ENCODE data around the gene TNFRSF13B.
A peak's percentile ranks its signal among the peaks of the same experiment; 100 is the strongest.
"Not testable (repeated sequence)": the region's sequence is repeated elsewhere in the genome, so short reads cannot be mapped to it uniquely, and the experiment has no call there.

The TNFRSF13B gene

DNA sequence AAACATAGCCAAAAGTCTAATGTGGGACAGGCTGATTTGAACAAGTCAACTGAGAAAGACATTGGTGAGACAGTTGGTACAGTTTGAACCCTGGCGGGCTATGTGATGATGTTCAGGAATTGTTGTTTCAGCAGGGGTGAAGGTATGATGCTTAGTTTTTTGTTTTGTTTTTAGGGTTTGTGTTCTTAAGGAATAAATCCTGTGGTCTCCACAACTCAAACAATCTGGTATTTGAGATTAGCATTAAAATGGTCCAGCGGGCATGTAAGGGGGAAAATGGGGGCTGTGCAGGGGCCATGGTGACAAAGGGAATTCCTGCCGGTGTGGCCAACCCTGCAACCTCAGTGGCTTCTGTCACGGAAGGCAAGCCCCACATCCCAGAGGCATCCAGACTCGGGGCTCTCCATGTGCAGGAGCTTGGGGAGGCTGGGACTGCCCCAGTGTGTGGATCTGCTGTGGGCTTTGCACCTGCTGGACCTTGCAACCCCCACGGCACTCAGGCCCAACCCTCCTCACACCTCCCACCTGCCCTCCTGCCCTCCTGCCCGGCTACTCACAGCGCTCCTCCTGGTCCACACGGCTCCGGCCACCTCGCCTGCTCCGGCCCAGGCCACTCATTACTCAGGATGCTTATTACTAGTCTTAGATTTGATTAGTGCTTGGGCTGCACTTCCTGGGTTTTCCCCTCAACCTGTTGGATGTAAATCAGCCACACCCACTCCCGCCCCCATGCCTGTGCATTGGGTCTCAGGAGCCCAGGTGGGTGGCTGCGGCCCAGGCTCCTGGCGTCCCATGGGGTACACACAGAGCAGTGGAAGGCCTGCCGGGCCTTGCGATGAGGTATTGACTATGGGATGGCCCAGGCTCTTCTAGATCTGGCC, at the start of gene TNFRSF13B:
Gene TNFRSF13B, minus strand, starts transcription at position 661 of the 881 bp plus-strand sequence. Its CDS starts 43 bp downstream, at position 618.
- DNase-seq, result no peak

GRCh38 chr17:17021194-17021863, 49.4 kb upstream of the TNFRSF13B start:
- DNase-seq, result no peak

- DNase-seq, result no peak
These were observed 48.9 kb upstream of the TNFRSF13B start for GRCh38 chr17:17020821-17021193.

DNA sequence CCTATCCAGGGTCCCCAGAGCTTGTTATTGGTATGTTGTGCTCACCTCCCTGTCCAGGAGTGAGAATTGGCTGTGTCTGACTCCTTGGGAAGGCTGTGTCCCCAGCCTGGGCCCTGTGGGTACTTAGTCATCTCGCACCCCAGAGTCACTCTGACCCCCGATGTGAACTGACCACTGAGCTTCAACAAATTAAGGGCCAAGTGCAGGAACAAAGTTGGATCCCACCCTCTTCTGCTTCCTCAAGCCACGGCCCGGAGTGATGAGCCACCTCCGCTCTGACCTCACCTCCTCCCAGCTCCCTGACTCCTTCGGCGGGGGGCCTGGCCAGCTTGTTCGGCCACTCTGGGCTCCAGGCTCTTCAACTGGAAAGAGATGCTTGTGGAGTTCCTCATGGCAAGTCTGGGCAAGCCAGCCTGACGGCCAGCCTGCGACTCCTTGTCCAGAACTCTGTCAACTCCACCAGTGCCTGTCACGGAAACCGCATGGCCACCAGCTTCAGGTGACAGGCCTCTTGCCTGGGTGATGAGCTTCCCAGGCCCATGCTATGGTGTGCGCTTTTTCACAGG, 48.1 kb upstream of the TNFRSF13B start:
- no peak for DNase-seq

- DNase-seq, result no peak
These were observed 47.5 kb upstream of the TNFRSF13B start for GRCh38 chr17:17019430-17019762.

GRCh38 chr17:17018612-17019429, 46.9 kb upstream of the TNFRSF13B start:
- no peak for DNase-seq

- no peak for DNase-seq
These were observed 46.1 kb upstream of the TNFRSF13B start for GRCh38 chr17:17018021-17018441.

DNA sequence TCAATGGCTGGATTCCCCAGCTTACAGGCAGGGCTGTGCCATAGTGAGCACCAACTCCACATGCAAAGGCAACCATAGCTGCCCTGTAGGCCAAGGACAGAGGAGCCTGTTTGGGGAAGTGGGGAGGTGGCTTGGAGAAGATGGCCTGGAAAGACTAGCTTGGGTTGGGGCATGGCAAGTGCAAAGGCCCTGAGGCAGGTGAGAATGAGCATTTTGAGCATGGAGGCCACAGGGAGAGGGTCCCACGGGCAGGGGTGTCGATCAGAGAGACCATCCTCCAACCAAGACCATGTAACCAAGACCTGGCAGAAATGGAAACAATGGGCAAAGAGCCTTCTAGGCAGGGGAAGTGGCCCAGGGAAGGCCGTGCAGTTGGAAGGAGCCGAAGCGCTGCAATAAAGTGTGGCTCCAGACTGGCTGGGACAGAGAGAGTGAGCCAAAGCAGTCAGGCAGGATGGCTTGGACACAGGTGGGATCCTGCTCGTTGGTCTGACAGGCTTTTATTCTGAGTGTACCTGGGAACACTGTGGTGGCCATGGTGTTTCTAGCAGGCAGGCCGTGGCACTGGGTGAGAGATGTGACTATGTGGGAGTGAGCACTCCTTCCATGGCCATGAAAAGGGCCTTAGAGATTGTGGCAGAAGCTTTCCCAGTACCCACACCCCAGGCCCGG, 45.6 kb upstream of the TNFRSF13B start:
- no peak for DNase-seq

GRCh38 chr17:17016199-17017197, 44.6 kb upstream of the TNFRSF13B start:
- DNase-seq, result not testable (repeated sequence)

GRCh38 chr17:17015230-17015629, 43.3 kb upstream of the TNFRSF13B start:
- DNase-seq, result no peak

GRCh38 chr17:17014748-17015124, 42.8 kb upstream of the TNFRSF13B start:
- not testable (repeated sequence) for DNase-seq

GRCh38 chr17:17013828-17014747, 42.2 kb upstream of the TNFRSF13B start:
- DNase-seq, result not testable (repeated sequence)

GRCh38 chr17:17011043-17011907, 39.4 kb upstream of the TNFRSF13B start:
- not testable (repeated sequence) for DNase-seq

GRCh38 chr17:17010545-17011034, 38.7 kb upstream of the TNFRSF13B start:
- not testable (repeated sequence) for DNase-seq

- not testable (repeated sequence) for DNase-seq
These were observed 38.1 kb upstream of the TNFRSF13B start for GRCh38 chr17:17009972-17010371.

GRCh38 chr17:17008621-17009397, 36.9 kb upstream of the TNFRSF13B start:
- DNase-seq, result peak; percentile 45

GRCh38 chr17:17007891-17008290, 36.0 kb upstream of the TNFRSF13B start:
- peak; percentile 79 for DNase-seq
